Esophagus muscularis mucosa (tissue), 4 donors: ENCODE data around the gene EFCAB8. TPM values are rescaled to one million over a fixed set of nuclear protein-coding genes. Genes with fewer than 3 reads are reported as not detected.

ENCODE experiments used
- DNase-seq: peaks from one replicate; pipeline ENCODE4 v3.0.0-alpha.2; 2017; ENCODE audit errors: extremely low spot score
- H3K27ac ChIP-seq, 4 donors: fragments of 200-600 bp; sonication (generic); replicated peaks in 1 of 4; 1 replicate in 3 of 4; 2 replicates in 1 of 4; pipeline ENCODE4 v1.5.1; 2016 to 2019; ENCODE audit warnings: mild to moderate bottlenecking in 1 of 4
- H3K27me3 ChIP-seq, 4 donors: fragments of 200-600 bp; sonication (generic); one replicate each; pipeline versions ENCODE4 v1.5.1 to v1.6.0; 2016 to 2019
- H3K36me3 ChIP-seq, 4 donors: fragments of 200-600 bp; sonication (generic); one replicate each; pipeline ENCODE4 v1.5.1; 2016 to 2019
- H3K4me1 ChIP-seq, 4 donors: fragments of 200-600 bp; sonication (generic); one replicate each; pipeline ENCODE4 v1.5.1; 2016 to 2019
- H3K4me3 ChIP-seq, 4 donors: fragments of 200-600 bp; sonication (generic); 1 replicate in 2 of 4; 2 replicates in 2 of 4; pipeline ENCODE4 v1.5.1; 2016 to 2019; ENCODE audit warnings: mild to moderate bottlenecking in 4 of 4, moderate library complexity in 1 of 4
- H3K9me3 ChIP-seq, 4 donors: fragments of 200-600 bp; sonication (generic); 1 replicate in 3 of 4; 2 replicates in 1 of 4; pipeline ENCODE4 v1.5.1; 2016 to 2019
- EP300 ChIP-seq: sonication (generic); formaldehyde crosslinking; IDR thresholded peaks from one replicate; pipeline ENCODE4 v1.6.1; 2017; ENCODE audit warnings: antibody characterized with exemption
- POLR2A ChIP-seq: fragments of 450-650 bp; IDR thresholded peaks from one replicate; pipeline ENCODE4 v1.6.1; 2017; ENCODE audit warnings: antibody characterized with exemption, moderate library complexity, mild to moderate bottlenecking, low read depth
- POLR2AphosphoS5 ChIP-seq, 2 donors: sonication (generic); formaldehyde crosslinking; IDR thresholded peaks; one replicate each; pipeline ENCODE4 v1.6.1; 2017; ENCODE audit warnings: antibody characterized with exemption in 2 of 2
- WGBS: methylation state at CpG from one replicate; pipeline ENCODE4 v1.1.5; 2018; 5-methylcytosine and 5-hydroxymethylcytosine counted together
- intact Hi-C: fragments of 100-400 bp; cut with DNase I; formaldehyde crosslinking; loops from one replicate; pipeline ENCODE4 v1.15.1; 2023
- total RNA-seq, 4 donors: library from RNA; depleted of rRNA; stranded (reverse); fragments of >200 nt; gene quantifications; one replicate each; pipeline versions ENCODE4 v1.1.0 to v1.2.1, GENCODE V29; 2016
- TF ChIP-seq, protein P1 (sequence below), 3 experiments: fragments of 200-600 bp in 2 of 3; fragments of 450-650 bp in 1 of 3; sonication (generic) in 2 of 3; IDR thresholded peaks; one replicate each; pipeline ENCODE4 v1.5.1; 2017 to 2019; ENCODE audit warnings: antibody characterized with exemption in 3 of 3, mild to moderate bottlenecking in 2 of 3, moderate library complexity in 1 of 3

Gene EFCAB8
- total RNA-seq, 4 donors from 2014 or later, result 0.17 to 0.92 TPM; not detected in 2

DNA sequence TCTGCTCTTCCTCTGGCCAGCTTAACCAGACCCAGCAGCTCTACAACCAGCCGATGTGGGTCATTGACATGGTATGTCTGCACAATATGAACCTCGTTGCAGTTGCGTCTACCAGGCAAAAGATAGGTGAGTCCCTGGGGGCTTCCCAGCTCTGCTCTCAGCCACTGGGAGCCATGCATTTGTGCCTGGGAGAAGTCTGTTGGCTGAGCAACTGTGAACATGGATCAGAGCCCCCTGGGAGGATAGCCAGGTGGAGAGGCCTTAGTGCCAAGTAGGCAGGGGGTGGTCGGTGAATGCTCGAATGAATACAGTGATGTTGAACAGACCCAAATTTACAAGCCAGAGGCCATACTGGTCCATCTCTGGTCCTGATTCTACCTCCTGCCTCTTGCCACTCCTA is 30.6 kb downstream of the EFCAB8 start:
- H3K27ac ChIP-seq, result no peak overlapping the region
- H3K27me3 ChIP-seq, result no peaks in the 10 kb centered on the region
- no peaks in the 10 kb centered on the region for H3K36me3 ChIP-seq
- H3K9me3 ChIP-seq, result no peaks in the 10 kb centered on the region
- DNase-seq, result no peak
- H3K4me3 ChIP-seq, result no peak overlapping the region
- TF ChIP-seq POLR2A, result no peak
- TF ChIP-seq, protein P1, sequence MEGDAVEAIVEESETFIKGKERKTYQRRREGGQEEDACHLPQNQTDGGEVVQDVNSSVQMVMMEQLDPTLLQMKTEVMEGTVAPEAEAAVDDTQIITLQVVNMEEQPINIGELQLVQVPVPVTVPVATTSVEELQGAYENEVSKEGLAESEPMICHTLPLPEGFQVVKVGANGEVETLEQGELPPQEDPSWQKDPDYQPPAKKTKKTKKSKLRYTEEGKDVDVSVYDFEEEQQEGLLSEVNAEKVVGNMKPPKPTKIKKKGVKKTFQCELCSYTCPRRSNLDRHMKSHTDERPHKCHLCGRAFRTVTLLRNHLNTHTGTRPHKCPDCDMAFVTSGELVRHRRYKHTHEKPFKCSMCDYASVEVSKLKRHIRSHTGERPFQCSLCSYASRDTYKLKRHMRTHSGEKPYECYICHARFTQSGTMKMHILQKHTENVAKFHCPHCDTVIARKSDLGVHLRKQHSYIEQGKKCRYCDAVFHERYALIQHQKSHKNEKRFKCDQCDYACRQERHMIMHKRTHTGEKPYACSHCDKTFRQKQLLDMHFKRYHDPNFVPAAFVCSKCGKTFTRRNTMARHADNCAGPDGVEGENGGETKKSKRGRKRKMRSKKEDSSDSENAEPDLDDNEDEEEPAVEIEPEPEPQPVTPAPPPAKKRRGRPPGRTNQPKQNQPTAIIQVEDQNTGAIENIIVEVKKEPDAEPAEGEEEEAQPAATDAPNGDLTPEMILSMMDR (IDR thresholded peaks at IDR 0.05), result no peak
- no peak for TF ChIP-seq EP300
- no peak for TF ChIP-seq POLR2AphosphoS5 (IDR thresholded peaks at IDR 0.05)
- no peaks in the 10 kb centered on the region for H3K4me1 ChIP-seq
- intact Hi-C loops, result no loop called here
- 87% methylated on average over 4 of the region's 5 CpGs for WGBS

DNA sequence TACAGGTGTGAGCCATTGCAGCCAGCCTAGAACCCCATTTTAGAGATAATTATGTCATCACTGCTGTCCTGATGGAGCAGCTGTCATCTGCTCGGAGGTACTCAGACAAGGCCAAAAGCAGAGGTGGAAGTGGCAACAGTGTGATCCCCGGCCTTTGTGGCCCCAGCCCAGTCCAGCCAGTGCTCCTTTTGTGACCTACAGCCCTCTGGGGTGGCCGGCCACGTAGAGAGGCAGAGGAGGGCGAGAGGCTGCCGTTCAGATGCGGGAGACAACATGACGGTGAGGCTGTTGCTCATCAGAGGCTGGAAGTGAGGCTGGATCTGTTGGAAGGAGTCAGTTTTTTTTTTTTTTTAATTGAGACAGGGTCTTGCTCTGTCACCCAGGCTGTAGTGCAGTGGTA is 32.8 kb downstream of the EFCAB8 start:
- H3K27ac ChIP-seq, result no peak overlapping the region
- TF ChIP-seq, protein P1 (IDR thresholded peaks at IDR 0.05), result no peak
- TF ChIP-seq EP300 (no peak), POLR2AphosphoS5 (IDR thresholded peaks at IDR 0.05) (no peak), POLR2A (no peak)

DNA sequence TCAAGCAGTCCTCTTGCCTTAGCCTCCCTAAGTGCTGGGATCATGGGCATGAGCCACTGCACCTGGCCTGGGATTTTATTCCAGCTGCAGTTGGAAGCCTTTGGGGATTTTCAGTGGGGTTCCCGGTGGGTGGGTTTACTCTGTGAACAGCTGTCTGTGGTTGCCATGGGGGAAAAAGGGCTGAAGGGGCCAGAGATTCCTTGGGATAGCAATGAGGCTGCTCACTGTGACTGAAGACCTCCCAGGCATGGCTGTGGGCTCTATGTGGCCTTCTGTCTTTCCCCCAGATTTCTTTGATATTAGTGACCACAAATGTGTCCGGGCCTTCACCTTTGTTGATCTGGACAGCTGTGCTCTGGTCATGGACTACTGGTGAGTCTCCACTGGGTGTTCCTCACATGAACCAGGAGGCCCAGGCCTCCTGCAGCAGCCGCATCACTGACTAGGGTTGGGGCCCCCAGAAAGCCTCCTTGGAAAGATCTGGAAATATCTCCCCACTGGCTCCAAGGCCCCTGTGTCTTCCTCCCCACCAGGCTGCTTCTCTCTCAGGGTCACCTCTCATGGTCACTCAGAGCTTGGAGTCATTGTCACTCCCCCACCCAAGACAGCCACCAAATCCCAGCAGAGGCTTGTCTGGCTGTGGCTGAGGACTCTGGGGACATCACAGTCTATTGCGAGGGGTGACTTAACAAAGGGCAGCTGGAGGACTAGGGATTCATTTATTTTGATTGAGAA is 33.4 kb downstream of the EFCAB8 start:
- H3K4me3 ChIP-seq, result no peak overlapping the region
- intact Hi-C loops, result no loop called here
- TF ChIP-seq POLR2A, result no peak
- TF ChIP-seq, protein P1 (IDR thresholded peaks at IDR 0.05), result no peak
- TF ChIP-seq EP300, result no peak
- TF ChIP-seq POLR2AphosphoS5 (IDR thresholded peaks at IDR 0.05), result no peak

More for the DNA sequence above, 32.8 kb downstream of the EFCAB8 start:
- intact Hi-C loops, result no loop called here
- no peak for DNase-seq
- H3K27me3 ChIP-seq, result no peaks in the 10 kb centered on the region
- H3K9me3 ChIP-seq, result no peaks in the 10 kb centered on the region
- H3K4me3 ChIP-seq, result no peak overlapping the region
- 97% methylated on average over 8 of the region's 8 CpGs for WGBS
- no peaks in the 10 kb centered on the region for H3K4me1 ChIP-seq
- H3K36me3 ChIP-seq, result no peaks in the 10 kb centered on the region

DNA sequence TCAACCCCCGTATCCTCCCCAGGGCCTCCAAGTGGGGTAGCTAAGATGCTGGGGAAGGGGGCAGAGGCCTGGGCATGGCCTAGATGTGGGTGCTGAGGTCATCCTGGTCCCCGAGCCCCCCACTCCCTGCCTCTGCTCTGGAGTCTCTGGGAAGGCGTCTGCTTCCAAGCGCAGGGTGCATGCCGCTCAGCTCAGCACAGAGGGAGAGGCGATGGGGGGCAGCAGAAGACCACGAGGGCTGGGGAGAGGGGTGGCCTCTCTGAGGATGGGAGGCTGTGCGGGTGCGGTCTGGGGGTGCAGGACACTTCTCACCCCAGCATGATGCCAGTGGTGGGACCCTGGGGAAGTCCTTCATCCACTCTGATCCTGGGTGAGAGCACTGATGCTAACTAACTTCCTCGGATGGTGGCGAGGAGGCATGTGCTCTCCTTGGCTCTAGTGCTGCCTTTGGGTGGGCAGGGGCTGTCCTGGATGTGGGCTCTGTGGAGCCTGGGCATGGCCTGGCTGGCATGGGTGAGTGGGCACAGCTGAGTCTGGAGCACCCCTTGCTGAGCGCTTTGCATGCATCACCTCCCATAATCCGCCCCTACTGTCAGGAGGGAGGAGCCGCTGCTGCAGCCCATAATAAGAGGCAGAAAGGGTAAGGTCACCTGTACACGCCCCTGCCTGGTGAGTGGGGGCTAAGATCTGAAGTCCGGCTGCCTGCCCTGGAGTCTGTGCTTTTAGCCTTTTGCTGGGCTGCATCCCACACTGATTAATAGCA is 34.7 kb downstream of the EFCAB8 start:
- Histone ChIP-seq H3K9me3 (no peaks in the 10 kb centered on the region), H3K36me3 (no peaks in the 10 kb centered on the region), H3K4me3 (no peak overlapping the region), H3K27me3 (no peaks in the 10 kb centered on the region), H3K27ac (no peak overlapping the region), H3K4me1 (no peaks in the 10 kb centered on the region)
- WGBS, result 83% methylated on average over 6 of the region's 16 CpGs
- intact Hi-C loops, result no loop called here
- TF ChIP-seq, protein P1 (IDR thresholded peaks at IDR 0.05), result no peak
- no peak for TF ChIP-seq POLR2A
- TF ChIP-seq EP300, result no peak
- TF ChIP-seq POLR2AphosphoS5 (IDR thresholded peaks at IDR 0.05), result no peak
- DNase-seq, result no peak

More for the DNA sequence above, 33.4 kb downstream of the EFCAB8 start:
- no peak for DNase-seq
- Histone ChIP-seq H3K36me3 (no peaks in the 10 kb centered on the region), H3K27ac (no peak overlapping the region), H3K9me3 (no peaks in the 10 kb centered on the region), H3K27me3 (no peaks in the 10 kb centered on the region), H3K4me1 (no peaks in the 10 kb centered on the region)
- 80% methylated on average over 2 of the region's 4 CpGs for WGBS
